K562 (cell line): Measurements from ENCODE around the gene OOEP. TPM values are rescaled to one million over a fixed set of nuclear protein-coding genes. Genes with fewer than 3 reads are reported as not detected.

ENCODE experiments used
- ATAC-seq: fragments of 200-7000 bp; cut with Tn5 transposase; 3 replicates; pipeline ENCODE4 v1.9.1; 2020; ENCODE audit warnings: moderate library complexity
- BruUV-seq: library from RNA; stranded (reverse); fragments of 400-500 nt; replicated peaks from 2 replicates; lab custom pipeline; 2021; lab: Mats Ljungman, UMichigan
- CTCF ChIA-PET: fragments of 300-600 bp; formaldehyde crosslinking; extraction: SDS; loops from one replicate; lab custom pipeline; 2021; ENCODE audit warnings: low intra/inter-chr PET ratio; lab: Yijun Ruan, JAX
- POLR2A ChIA-PET: fragments of 300-600, 350-650 bp; sonication (Branson Sonifier 250); formaldehyde crosslinking; extraction: SDS; loops from one replicate; lab custom pipeline; 2021; ENCODE audit warnings: antibody characterized with exemption, inconsistent platforms; lab: Yijun Ruan, JAX
- DNase-seq, 4 experiments: peaks; one replicate each; pipeline versions ENCODE4 v3.0.0 to v3.0.0-alpha.2; 2011 to 2018; ENCODE audit warnings: low spot score in 3 of 4, mixed read lengths in 3 of 4; ENCODE audit errors: extremely low read depth in 1 of 4
- FAIRE-seq: peaks from 2 replicates; lab custom pipeline; 2011; peaks lifted over from hg19 to GRCh38; lab: Jason Lieb, UNC
- H2AFZ ChIP-seq: 2 replicates; pipeline ENCODE4 v1.6.0; 2011; ENCODE audit warnings: low read depth, low read length, control low read depth, inconsistent platforms
- H3K27ac ChIP-seq: fragments of 200-600 bp; 3 replicates; pipeline ENCODE4 v1.8.0; 2011; ENCODE audit warnings: low read depth, mild to moderate bottlenecking, control low read depth, inconsistent platforms, low read length, moderate library complexity, mixed read lengths; ENCODE audit errors: extremely low read depth
- H3K27me3 ChIP-seq, 2 experiments: fragments of 300-600 bp in 1 of 2; 2 replicates in 1 of 2; 3 replicates in 1 of 2; pipeline versions ENCODE4 v1.6.0 to v1.8.0; 2011; ENCODE audit warnings: inconsistent platforms in 2 of 2, low read length in 2 of 2, mild to moderate bottlenecking in 1 of 2, mixed read lengths in 1 of 2, moderate library complexity in 1 of 2; ENCODE audit not compliant: control insufficient read depth in 2 of 2, insufficient read depth in 2 of 2
- H3K36me3 ChIP-seq: fragments of 300-600 bp; 3 replicates; pipeline ENCODE4 v1.8.0; 2011; ENCODE audit warnings: mild to moderate bottlenecking, low read length, inconsistent platforms; ENCODE audit not compliant: control insufficient read depth, insufficient read depth
- H3K4me1 ChIP-seq, 2 experiments: fragments of 200-600 bp in 1 of 2; replicated peaks in 1 of 2; 2 replicates in 1 of 2; 3 replicates in 1 of 2; pipeline versions ENCODE4 v1.5.1 to v1.8.0; 2011; ENCODE audit warnings: inconsistent platforms in 2 of 2, low read length in 2 of 2, mild to moderate bottlenecking in 1 of 2, mixed read lengths in 1 of 2, moderate library complexity in 1 of 2; ENCODE audit not compliant: control insufficient read depth in 2 of 2, insufficient read depth in 2 of 2
- H3K4me2 ChIP-seq: 2 replicates; pipeline ENCODE4 v1.6.1; 2011; ENCODE audit warnings: low read length, control low read depth, inconsistent platforms, mixed read lengths; ENCODE audit not compliant: insufficient read depth
- H3K4me3 ChIP-seq: fragments of 200-600 bp; sonication (generic), shearing (Covaris generic); 2 replicates; pipeline ENCODE4 v1.5.1; 2016; ENCODE audit warnings: control low read depth, inconsistent platforms
- H3K79me2 ChIP-seq: fragments of 200-600 bp; 3 replicates; pipeline ENCODE4 v1.8.0; 2011; ENCODE audit warnings: low read length, inconsistent platforms; ENCODE audit not compliant: control insufficient read depth, insufficient read depth
- H3K9ac ChIP-seq, 2 experiments: 2 replicates each; pipeline versions ENCODE4 v1.6.0 to v1.6.1; 2011; ENCODE audit warnings: low read depth in 2 of 2, low read length in 2 of 2, control low read depth in 1 of 2, inconsistent platforms in 1 of 2, mild to moderate bottlenecking in 1 of 2, mixed read lengths in 1 of 2; ENCODE audit not compliant: insufficient read depth in 1 of 2
- H3K9me1 ChIP-seq: one replicate; pipeline ENCODE4 v1.6.0; 2011; ENCODE audit warnings: inconsistent platforms, mild to moderate bottlenecking, low read length, moderate library complexity; ENCODE audit not compliant: control insufficient read depth, insufficient read depth
- H3K9me3 ChIP-seq: replicated peaks from 2 replicates; pipeline ENCODE4 v1.5.1; 2011; ENCODE audit warnings: low read depth, low read length, inconsistent platforms; ENCODE audit not compliant: control insufficient read depth, insufficient read depth
- H4K20me1 ChIP-seq: replicated peaks from 2 replicates; pipeline ENCODE4 v1.6.1; 2011; ENCODE audit warnings: low read length, inconsistent platforms, mixed read lengths; ENCODE audit not compliant: control insufficient read depth, insufficient read depth
- CBX3 ChIP-seq, 2 experiments: IDR thresholded peaks; 1 replicate in 1 of 2; 2 replicates in 1 of 2; pipeline ENCODE4 v1.6.1; 2012; ENCODE audit warnings: inconsistent platforms in 2 of 2, low read length in 2 of 2, borderline replicate concordance in 1 of 2, control low read depth in 1 of 2
- EZH2 ChIP-seq: IDR thresholded peaks from 2 replicates; pipeline ENCODE4 v1.6.1; 2012; ENCODE audit warnings: low read depth, mild to moderate bottlenecking, inconsistent platforms, low read length, borderline replicate concordance
- FOXO4 ChIP-seq: fragments of 450-650 bp; formaldehyde crosslinking; IDR thresholded peaks from 2 replicates; pipeline ENCODE4 v1.4.0; 2020; ENCODE audit warnings: mild to moderate bottlenecking, moderate library complexity
- NFYB ChIP-seq: IDR thresholded peaks from 2 replicates; pipeline ENCODE4 v1.6.1; 2011; ENCODE audit warnings: mild to moderate bottlenecking, moderate library complexity; ENCODE audit not compliant: insufficient read length; ENCODE audit errors: extremely low read depth
- SMARCB1 ChIP-seq: IDR thresholded peaks from 2 replicates; pipeline ENCODE4 v1.6.1; 2011; ENCODE audit warnings: improper control_type of control experiment, low read depth; ENCODE audit not compliant: insufficient read length
- SRSF3 ChIP-seq: fragments of 200-400 bp; formaldehyde crosslinking; IDR thresholded peaks from 2 replicates; pipeline ENCODE4 v1.6.1; 2016; ENCODE audit warnings: mild to moderate bottlenecking, low read length, moderate library complexity; ENCODE audit not compliant: insufficient read depth
- XRCC4 ChIP-seq: IDR thresholded peaks from one replicate; pipeline ENCODE4 v1.6.1; 2011; ENCODE audit not compliant: insufficient read depth, insufficient read length; ENCODE audit errors: extremely low read depth
- ZNF12 ChIP-seq: sonication (generic); formaldehyde crosslinking; IDR thresholded peaks from 2 replicates; pipeline ENCODE4 v1.4.0; 2020; ENCODE audit warnings: mild to moderate bottlenecking, missing genetic modification reagents
- ZSCAN32 ChIP-seq: fragments of 450-650 bp; formaldehyde crosslinking; IDR thresholded peaks from 2 replicates; pipeline ENCODE4 v1.4.0; 2020; ENCODE audit warnings: mild to moderate bottlenecking, moderate library complexity
- WGBS: fragments of 100-300 bp; shearing (Covaris generic); methylation state at CpG from one replicate; pipeline ENCODE4 v1.1.6; 2016; ENCODE audit warnings: low coverage, mixed read lengths; ENCODE audit not compliant: insufficient coverage; ENCODE audit errors: missing lambda C conversion rate; 5-methylcytosine and 5-hydroxymethylcytosine counted together
- in situ Hi-C: fragments of 300-500 bp; cut with MboI; formaldehyde crosslinking; loops from 4 replicates; pipeline ENCODE4 v1.15.0; 2018; ENCODE audit warnings: inconsistent platforms, mixed read lengths
- intact Hi-C: fragments of 100-400 bp; cut with micrococcal nuclease; formaldehyde crosslinking; loops from 2 replicates; pipeline ENCODE4 v1.14.2; 2022
- polyA plus RNA-seq, 8 experiments: library from polyadenylated mRNA; depleted of rRNA in 4 of 8; stranded (reverse) in 5 of 8; unstranded in 3 of 8; fragments of >200 nt; fragmentation: Nextera tagmentation in 2 of 8; fragmentation: Illumina TruSeq in 1 of 8; extraction: Ambion mirVana in 2 of 8; extraction: Trizol in 1 of 8; gene quantifications; 2 replicates each; pipeline versions ENCODE4 v1.2.1 to v1.2.3, GENCODE V29; 2011 to 2014; ENCODE audit warnings: inconsistent platforms in 1 of 8, missing spikeins in 1 of 8
- total RNA-seq, 7 experiments: library from RNA; depleted of rRNA in 6 of 7; stranded (reverse); fragments of >200 nt in 6 of 7; fragmentation: Illumina TruSeq in 2 of 7; extraction: Trizol in 2 of 7; gene quantifications; 2 replicates each; pipeline versions ENCODE4 v1.2.1 to v1.2.3, GENCODE V29; 2011 to 2021; ENCODE audit warnings: low replicate concordance in 1 of 7
- TF ChIP-seq, protein P1 (sequence below), 2 experiments: IDR thresholded peaks; 2 replicates each; pipeline ENCODE4 v1.6.1; 2012; ENCODE audit warnings: improper control_type of control experiment in 2 of 2, low read depth in 2 of 2, low read length in 2 of 2, borderline replicate concordance in 1 of 2
- TF ChIP-seq, protein P2 (sequence below): fragments of 250-450 bp; sonication (Bioruptor Pico); IDR thresholded peaks from 2 replicates; pipeline ENCODE4 v1.9.0; 2021; ENCODE audit warnings: mild to moderate bottlenecking, inconsistent platforms
- TF ChIP-seq, protein P3 (sequence below): fragments of 250-450 bp; sonication (Bioruptor Pico); IDR thresholded peaks from 2 replicates; pipeline ENCODE4 v1.5.0; 2021
- TF ChIP-seq, protein P4 (sequence below): sonication (generic); formaldehyde crosslinking; IDR thresholded peaks from 2 replicates; pipeline ENCODE4 v1.5.0; 2020; ENCODE audit warnings: missing genetic modification reagents

OOEP gene
- total and polyA plus RNA-seq, 9 of the 15 experiments (the other 6 are each of a cell fraction or from before 2014, with no cell fraction given): not detected

DNA sequence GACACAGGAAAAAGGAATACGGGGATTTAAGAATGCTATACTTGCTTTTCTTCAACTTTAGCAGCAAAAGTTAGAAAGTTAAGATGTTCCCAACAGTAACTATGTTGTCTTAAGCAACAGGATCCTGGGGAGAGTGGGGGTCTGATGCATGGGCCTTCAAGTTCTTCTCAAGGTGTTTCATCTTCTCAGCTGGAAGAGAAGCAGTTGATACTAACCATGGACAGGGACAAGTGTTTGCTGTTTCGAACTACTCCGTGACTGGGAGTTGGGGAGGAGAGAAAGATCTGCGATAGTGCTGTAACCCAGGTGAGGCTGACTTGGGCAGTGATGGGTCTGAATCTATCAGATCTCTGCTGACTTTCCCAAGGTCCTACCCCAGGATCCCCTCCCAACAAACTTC lies 1.0 kb downstream of the OOEP start:
- H3K4me1 ChIP-seq: peaks cover 4 to 9% of the 10 kb centered on the region in 2 experiments; a peak in 3 of 5 replicates
- BruUV-seq: no TSS peak
- DNase-seq (no peak), ATAC-seq (no peak; the same call in 2 of the 3 replicates), FAIRE-seq (no peak)
- H3K4me2 ChIP-seq: no peak overlapping the region
- no peak overlapping the region for H3K9ac ChIP-seq
- H3K36me3 ChIP-seq: no peaks in the 10 kb centered on the region
- ChIA-PET POLR2A (interaction anchor here (0.7 to 0.9 kb wide), 3 partner anchors 10 to 106 kb away, joined by 3 to 4 read pairs (median 3); partner anchors contain the start of gene KHDC1), CTCF (no interaction called here)
- H3K79me2 ChIP-seq: no peaks in the 10 kb centered on the region
- no peak for TF ChIP-seq EZH2
- TF ChIP-seq, protein P1, sequence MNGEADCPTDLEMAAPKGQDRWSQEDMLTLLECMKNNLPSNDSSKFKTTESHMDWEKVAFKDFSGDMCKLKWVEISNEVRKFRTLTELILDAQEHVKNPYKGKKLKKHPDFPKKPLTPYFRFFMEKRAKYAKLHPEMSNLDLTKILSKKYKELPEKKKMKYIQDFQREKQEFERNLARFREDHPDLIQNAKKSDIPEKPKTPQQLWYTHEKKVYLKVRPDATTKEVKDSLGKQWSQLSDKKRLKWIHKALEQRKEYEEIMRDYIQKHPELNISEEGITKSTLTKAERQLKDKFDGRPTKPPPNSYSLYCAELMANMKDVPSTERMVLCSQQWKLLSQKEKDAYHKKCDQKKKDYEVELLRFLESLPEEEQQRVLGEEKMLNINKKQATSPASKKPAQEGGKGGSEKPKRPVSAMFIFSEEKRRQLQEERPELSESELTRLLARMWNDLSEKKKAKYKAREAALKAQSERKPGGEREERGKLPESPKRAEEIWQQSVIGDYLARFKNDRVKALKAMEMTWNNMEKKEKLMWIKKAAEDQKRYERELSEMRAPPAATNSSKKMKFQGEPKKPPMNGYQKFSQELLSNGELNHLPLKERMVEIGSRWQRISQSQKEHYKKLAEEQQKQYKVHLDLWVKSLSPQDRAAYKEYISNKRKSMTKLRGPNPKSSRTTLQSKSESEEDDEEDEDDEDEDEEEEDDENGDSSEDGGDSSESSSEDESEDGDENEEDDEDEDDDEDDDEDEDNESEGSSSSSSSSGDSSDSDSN (IDR thresholded peaks at IDR 0.05; ENCODE audit: borderline replicate concordance in 1 of 2, low read depth in 2 of 2, low read length in 2 of 2): no peak
- TF ChIP-seq, protein P2, sequence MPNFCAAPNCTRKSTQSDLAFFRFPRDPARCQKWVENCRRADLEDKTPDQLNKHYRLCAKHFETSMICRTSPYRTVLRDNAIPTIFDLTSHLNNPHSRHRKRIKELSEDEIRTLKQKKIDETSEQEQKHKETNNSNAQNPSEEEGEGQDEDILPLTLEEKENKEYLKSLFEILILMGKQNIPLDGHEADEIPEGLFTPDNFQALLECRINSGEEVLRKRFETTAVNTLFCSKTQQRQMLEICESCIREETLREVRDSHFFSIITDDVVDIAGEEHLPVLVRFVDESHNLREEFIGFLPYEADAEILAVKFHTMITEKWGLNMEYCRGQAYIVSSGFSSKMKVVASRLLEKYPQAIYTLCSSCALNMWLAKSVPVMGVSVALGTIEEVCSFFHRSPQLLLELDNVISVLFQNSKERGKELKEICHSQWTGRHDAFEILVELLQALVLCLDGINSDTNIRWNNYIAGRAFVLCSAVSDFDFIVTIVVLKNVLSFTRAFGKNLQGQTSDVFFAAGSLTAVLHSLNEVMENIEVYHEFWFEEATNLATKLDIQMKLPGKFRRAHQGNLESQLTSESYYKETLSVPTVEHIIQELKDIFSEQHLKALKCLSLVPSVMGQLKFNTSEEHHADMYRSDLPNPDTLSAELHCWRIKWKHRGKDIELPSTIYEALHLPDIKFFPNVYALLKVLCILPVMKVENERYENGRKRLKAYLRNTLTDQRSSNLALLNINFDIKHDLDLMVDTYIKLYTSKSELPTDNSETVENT (CRISPR knock-in tag): no peak
- no peak for TF ChIP-seq XRCC4
- TF ChIP-seq NFYB: no peak
- TF ChIP-seq FOXO4 (CRISPR knock-in tag): no peak
- no peak for TF ChIP-seq SMARCB1
- TF ChIP-seq ZNF12 (CRISPR knock-in tag): no peak
- TF ChIP-seq CBX3 (IDR thresholded peaks at IDR 0.05; ENCODE audit: borderline replicate concordance in 1 of 2, low read length in 2 of 2): no peak
- TF ChIP-seq, protein P3, sequence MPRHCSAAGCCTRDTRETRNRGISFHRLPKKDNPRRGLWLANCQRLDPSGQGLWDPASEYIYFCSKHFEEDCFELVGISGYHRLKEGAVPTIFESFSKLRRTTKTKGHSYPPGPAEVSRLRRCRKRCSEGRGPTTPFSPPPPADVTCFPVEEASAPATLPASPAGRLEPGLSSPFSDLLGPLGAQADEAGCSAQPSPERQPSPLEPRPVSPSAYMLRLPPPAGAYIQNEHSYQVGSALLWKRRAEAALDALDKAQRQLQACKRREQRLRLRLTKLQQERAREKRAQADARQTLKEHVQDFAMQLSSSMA: no peak
- TF ChIP-seq, protein P4, sequence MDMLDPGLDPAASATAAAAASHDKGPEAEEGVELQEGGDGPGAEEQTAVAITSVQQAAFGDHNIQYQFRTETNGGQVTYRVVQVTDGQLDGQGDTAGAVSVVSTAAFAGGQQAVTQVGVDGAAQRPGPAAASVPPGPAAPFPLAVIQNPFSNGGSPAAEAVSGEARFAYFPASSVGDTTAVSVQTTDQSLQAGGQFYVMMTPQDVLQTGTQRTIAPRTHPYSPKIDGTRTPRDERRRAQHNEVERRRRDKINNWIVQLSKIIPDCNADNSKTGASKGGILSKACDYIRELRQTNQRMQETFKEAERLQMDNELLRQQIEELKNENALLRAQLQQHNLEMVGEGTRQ (CRISPR knock-in tag): no peak
- TF ChIP-seq ZSCAN32 (CRISPR knock-in tag): no peak
- no peak for TF ChIP-seq SRSF3
- no peak overlapping the region for H3K4me3 ChIP-seq
- no peaks in the 10 kb centered on the region for H3K9me1 ChIP-seq
- peaks cover 0 to 17% of the 10 kb centered on the region in 2 experiments; a peak in 3 of 5 replicates for H3K27me3 ChIP-seq
- in situ Hi-C loops (no loop called here), intact Hi-C loops (no loop called here)
- H3K9me3 ChIP-seq: no peaks in the 10 kb centered on the region
- 67% methylated on average over 4 of the region's 4 CpGs for WGBS
- no peak overlapping the region for H3K27ac ChIP-seq
- H4K20me1 ChIP-seq: no peaks in the 10 kb centered on the region
- H2AFZ ChIP-seq: no peak overlapping the region
